Fibroblast of skin of abdomen (primary cell): ENCODE measurements around the gene GPR183. TPM values are rescaled to one million over a fixed set of nuclear protein-coding genes. Genes with fewer than 3 reads are reported as not detected.

Experiments
- DNase-seq: peaks from one replicate; pipeline ENCODE4 v3.0.0-alpha.2; 2013
- polyA plus RNA-seq, 2 experiments: library from polyadenylated mRNA; unstranded; fragments of 120-200 nt; gene quantifications; one replicate each; pipeline ENCODE4 v1.2.1, GENCODE V29; 2013; ENCODE audit not compliant: insufficient read length in 2 of 2

Gene GPR183, protein sequence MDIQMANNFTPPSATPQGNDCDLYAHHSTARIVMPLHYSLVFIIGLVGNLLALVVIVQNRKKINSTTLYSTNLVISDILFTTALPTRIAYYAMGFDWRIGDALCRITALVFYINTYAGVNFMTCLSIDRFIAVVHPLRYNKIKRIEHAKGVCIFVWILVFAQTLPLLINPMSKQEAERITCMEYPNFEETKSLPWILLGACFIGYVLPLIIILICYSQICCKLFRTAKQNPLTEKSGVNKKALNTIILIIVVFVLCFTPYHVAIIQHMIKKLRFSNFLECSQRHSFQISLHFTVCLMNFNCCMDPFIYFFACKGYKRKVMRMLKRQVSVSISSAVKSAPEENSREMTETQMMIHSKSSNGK
- not detected for polyA plus RNA-seq (2013, experiment 1 of 2; ENCODE audit: insufficient read length)
- 0.07 TPM for polyA plus RNA-seq (2013, experiment 2 of 2; ENCODE audit: insufficient read length)

DNA sequence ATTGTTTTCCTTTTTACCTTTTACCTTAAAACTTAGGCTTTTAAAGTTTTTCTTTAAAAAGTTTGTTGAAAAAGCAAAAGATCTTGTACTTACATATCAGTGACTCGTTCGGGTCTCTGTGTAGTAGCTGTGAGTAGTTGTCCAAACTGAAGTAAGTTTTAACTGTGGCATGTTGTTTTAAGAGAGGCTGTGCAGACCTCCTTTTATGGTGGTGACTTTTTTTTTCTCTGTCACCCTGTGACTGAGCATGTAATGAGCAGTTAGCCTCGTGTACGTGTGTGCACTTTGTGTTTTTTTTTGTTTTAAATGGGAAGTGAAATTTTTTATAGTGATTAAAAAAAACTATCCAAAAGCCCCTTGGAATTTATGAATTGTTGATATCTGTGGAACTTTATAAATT is at the start of gene GPR183:
Gene GPR183, minus strand, starts transcription at position 153 of the 400 bp plus-strand sequence. CDS start 11,254 bp downstream, outside the sequence.
- no peak for DNase-seq

DNA sequence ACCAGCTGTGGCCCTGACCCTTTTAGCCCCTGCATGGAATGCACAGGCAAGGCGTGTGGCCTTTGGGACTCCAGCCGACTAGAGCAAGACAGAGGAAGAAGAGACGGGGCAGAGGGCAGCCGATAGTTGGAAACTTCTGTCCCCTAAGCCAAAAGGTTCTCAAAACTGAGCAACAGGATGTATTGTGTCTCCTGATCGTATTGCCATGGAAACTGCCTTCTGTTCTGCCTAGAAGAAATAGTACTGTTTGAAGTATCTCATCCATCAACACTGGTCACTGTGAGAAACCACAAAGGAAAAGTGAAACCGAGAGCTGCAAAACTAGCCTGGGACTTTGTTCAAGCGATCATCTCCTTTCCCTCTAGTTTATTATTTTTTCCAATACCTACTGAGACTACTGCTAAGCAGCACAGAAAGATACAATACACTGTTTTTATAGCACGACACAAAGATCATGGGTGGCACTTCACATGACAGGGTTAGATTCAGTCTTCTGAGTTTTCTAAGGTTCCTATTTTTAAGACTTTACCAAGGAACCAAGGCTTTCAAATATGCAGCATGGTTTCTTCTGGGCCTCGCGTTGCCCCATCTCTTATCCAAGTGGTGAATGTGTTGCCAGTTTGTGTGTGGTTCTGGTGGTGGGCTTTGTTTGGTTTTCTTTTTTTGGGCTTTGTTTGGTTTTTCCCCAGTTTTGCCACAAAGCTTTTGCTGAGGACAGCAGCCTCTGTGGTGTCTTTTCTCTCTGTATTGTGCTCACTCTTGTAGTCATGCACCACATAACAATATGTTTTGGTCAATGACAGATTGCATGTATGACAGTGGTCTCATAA is 49.3 kb upstream of the GPR183 start:
- peak; percentile 76 for DNase-seq

DNA sequence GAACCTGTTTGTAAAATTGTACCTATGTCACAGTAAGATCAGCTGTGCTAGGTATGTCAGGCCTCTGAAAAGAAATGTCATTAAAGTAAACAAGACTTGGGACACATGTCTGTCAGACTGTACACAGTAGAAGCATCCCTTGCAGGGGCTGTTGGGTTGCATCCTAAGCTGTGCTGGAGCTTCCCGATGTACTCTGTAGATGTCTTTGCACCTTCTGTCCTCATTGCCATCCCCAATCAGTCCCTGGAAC is 48.7 kb upstream of the GPR183 start:
- DNase-seq = no peak

DNA sequence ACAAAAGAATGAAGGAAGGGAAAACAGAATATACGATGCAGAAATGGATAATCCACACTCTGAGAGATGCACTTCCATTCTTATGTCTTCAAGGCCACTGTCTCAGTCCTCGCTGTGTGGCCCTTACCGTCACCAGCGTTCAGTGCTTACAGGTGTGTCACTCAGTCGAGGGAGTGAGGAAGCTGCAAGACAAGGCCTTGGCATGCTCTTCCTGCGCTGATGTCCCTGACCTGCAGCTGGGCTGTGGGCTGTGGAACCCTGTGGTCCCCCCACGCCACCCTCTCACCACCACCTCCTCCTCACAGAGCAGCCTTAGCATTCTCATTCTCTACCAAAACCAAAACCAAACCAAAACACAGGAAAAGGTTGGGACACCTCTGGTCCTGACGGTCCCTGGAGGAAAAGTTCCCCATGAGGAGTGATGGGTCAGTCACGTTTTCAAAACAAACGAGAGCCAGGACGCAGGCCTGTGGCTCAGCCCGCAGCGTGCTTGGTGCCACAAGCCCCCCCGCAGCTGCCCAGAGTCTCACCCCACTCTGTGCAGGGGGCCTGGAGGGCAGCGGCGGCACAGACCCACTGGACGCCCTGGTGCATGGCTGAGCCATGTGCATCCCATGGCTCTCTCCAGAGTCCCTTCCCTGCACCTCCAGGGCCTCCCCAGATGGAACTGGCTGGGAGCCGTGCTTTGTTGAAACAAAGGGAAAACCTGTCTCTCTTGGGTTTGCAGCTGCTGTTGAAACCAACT is 48.2 kb upstream of the GPR183 start:
- DNase-seq = no peak

DNA sequence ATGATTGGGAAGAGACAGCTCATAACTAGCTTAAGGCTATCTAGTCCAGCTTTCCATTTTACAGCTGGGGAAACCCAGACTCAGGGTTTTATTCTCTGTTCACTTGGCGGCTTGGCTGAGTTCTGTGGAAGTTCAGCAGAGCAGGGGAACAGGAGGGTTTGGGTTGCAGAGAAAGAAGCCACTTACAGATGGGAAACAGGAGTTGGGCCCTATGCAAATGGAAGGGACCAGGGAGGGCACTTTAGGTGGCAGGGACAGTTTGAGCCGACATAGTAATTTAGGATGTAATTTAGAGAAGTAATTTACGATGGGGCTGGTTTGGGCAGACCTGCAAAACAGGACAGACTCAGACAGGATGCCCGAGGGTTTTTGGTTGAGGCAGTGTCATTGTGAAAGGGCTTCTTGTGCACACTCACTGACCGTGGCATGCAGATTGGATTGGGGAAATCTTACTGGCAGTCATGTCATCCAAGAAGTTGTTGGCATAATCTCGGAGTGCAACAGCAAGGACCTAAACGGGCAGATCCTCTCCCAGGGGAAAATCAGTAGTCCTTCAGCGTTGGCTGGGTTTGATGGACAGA is 47.3 kb upstream of the GPR183 start:
- DNase-seq = no peak

DNA sequence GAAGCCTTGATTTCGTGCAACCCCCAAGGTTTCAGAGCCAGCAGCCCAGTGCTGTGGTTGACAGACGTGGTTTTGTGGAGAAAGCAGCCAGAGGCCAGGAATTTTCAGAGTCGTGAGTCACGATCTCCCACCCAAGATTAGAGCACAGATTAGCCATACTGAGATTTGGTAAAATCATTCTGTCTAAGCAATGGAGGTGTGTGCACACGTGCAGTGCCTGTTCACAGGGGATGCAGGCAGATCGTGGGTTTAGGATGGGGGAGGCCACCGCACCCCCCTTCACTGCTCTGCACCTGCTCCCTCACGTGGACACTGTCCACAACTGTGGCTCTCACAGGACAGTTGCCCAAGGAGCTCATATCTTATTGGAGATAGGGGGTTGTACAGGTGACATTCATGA is 46.6 kb upstream of the GPR183 start:
- peak; percentile 71 for DNase-seq

DNA sequence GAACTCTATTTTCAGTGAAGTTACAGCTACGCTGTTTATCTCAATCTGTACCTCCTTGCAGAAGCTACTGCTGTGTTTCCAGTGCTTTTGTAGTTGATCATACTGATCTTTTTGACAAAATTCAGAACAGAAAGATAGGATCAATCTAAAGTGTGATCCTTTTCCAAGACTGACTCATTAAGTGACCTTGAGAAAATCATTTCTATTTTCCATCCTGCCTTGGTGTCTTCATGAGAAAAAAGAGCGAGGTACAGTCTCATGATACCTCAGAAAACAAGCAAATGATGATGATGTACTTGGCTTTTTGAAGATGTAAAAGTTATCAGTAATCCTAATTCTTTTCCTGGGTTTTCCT is 46.0 kb upstream of the GPR183 start:
- no peak for DNase-seq

DNA sequence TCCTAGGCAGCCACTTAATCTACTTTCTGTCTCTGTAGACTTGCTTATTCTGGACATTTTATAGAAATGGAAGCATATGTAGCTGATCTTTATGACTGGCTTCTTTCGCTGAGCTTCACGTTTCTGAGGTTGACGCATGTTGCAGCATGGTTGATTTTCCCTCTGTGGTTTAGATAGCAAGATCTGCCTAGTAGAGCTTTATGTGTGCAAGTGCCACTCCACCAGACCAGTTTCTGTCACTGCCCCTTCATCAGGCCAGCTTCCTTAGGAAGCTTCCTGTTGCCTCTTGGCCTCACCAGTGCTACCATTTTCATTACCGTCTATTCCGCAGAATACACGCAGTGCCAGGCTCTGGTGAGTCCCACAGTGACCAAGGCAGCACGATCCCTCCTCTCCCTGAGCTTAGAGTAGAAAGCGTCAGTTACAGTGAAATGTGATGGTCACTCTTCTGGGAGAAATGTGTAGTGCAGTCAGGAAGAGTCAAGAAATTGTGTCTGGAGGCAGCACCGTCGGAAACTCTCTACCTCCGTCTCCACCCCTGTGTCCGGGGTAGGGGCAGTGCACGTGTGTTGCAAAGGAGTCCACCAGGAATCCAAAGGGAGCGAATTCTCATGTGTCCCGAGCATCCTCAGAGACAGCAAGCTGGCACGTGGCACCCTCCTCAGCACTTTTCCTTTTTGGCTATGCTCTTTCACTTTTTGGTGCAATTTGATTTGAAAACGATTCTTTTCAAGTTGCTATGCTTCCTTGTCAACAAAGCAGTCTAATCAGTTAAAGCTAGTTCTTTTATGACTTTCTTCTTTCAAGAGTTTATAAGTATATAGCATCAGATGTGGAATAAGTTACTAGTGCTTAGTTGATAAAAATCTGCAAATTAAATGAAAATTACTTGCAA is 45.4 kb upstream of the GPR183 start:
- DNase-seq = no peak

DNA sequence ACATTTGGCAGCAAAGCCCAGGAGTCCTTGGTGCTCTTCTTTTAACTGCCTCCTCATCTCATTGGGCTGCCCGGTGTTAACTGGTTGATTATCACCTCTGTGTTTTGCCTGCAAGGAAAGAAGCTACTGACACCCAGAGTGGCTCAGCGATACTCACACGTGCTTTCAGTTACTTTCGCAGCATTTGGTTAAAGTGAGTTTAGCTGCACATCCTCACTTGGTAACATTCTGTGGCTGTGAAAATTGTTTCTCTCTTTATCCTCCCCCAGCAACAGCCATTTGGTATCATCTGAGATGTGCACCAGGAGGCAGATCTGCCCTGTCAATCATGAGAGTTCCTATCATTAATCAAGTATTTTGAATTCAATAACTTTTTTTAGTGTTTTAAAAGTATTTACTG is 44.6 kb upstream of the GPR183 start:
- DNase-seq = no peak

DNA sequence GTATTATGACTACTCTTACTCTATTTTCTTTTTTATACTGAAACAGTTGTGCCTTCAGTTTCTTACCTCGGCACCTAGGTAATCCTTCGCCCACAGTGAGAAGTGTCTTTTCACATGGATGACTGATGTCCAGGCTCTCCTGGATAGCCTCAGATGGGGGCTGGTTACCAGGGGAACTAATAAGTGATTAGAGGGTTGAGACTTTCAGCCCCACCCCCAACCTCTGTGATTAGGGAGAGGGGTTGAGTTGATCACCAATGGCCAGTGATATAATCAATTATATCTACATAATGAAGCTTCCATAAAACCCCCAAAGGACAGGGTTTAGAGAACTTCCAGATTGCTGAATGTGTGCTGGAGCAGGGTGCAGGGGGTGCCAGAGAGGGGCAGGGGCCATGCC is 43.0 kb upstream of the GPR183 start:
- DNase-seq = no peak

DNA sequence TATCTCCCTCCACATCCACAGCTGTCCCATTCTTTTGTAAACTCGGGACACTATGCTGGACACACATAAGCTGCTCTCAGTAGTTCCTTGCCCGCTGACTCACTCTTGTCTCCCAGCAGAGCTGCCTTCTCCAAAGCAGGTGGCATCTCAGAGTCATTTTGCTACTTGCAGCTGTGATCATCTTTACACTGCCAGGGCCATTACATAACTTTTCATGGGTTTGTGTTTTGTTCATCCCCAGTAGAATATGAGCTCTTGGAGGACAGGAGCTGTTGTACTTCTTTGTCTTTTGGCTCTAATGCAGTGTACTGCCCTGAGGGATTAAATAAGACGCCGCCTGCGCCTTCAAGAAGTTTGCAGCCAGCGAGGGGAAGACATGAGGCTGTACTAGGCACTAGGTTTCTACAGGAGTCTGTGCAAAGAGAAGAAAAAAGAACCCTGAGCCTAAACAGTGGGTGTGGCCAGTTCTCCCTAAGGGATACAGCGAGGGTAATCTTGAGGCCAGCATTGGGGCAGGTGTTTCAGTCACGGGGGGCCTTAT is 40.8 kb upstream of the GPR183 start:
- DNase-seq = no peak

DNA sequence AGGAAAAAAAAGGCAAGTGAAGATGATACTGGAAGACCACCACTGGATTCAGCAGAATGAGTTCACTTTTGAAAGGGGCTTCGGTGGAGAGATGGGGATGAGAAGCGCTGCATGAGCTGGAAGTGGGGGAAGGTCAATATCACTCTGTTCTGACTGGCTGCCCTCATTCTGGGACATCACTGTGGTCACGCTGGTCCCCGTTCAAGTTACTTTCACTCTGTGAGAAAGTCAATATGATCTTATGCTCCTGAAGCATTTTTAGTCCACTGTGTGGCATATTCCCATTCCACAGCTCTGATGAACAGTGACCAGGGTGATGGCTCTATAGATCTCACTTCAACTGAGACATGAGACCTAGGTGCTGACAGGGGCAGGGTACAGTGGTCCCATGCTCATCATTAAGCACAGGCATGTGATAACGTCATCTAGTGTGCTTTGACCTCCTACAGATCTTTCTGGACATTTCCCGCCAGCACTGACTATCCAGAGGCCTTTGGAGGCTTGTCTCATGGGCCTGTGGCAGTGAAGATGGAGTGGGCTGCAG is 40.2 kb upstream of the GPR183 start:
- no peak for DNase-seq

DNA sequence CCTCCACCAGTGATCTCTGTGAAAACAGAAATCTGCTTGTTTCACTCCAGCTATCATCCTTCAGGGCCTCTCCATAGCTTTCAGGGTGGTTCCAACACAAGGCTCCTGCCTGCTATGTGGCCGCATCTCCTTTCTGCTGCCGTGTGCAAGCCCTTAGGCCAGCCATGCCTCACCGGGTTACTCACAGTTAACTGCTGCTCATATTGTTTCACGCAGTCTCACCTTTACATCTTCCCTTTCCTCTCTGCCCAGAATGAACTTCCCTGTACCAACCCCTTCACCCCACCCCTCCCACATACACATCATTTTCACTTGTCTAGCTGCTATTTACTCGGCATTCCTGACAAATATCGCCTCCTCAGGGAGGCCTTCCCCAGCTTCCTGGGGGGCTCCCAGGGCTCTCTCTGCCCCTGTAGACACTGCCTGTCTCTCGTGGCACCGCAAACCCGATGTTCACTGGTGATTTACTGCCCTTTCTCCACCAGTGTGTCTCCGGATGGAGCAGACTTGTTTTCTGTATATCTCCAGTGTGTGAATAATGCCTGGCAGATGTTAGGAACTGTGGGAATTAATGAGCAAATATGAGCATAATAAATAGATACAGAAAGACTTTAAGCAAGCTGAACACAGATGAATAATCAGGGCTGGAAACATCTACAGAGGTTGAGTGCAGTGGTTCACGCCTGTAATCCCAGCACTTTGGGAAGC is 39.3 kb upstream of the GPR183 start:
- DNase-seq = peak; percentile 67

DNA sequence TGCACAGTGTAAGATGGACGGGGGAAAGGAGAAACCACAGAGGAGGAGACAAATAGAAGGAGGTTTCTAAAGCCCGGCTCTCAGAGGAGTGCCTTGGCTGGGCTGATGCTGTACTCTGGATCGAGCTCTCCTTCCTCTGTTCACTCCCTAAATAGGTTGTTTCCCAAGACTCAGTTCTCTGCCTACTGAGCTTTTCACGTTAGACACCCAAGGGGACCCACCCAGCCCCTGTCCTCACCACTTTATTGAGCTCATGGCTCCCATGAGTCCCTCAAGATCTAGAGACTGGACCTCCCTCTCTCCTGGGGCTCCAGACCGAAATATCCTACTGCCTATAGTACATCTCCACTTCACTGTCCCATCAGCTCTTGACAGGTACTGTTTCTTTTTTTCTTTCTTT is 38.1 kb upstream of the GPR183 start:
- DNase-seq = no peak

DNA sequence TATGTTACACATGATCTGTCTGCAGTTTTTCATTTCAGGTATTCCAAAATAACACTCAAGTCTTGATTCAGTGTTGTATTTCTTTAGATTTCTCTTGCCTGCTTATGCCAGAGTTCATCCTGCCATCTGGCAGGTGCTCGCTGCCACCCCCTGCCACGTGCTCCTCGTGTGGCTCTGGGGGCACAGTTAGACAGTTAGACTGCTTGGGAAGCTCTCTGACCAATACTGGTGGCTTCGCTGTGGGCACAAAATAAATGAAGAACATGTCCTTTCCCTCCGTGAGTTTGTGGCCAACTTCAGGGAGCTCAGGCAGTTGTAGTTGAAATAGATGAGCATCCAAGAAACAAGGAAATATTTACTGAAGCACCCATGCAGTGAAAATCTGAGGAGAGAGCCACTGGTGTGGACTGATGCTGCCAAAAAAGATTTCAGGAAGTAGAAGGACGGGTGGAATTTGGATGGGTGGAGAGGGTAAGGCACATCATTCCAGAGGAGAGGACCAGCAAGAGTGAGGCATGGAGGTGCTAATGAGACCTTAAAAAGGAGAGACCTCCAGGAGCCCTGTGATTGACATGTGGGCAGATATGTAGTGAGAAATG is 37.5 kb upstream of the GPR183 start:
- DNase-seq = no peak

DNA sequence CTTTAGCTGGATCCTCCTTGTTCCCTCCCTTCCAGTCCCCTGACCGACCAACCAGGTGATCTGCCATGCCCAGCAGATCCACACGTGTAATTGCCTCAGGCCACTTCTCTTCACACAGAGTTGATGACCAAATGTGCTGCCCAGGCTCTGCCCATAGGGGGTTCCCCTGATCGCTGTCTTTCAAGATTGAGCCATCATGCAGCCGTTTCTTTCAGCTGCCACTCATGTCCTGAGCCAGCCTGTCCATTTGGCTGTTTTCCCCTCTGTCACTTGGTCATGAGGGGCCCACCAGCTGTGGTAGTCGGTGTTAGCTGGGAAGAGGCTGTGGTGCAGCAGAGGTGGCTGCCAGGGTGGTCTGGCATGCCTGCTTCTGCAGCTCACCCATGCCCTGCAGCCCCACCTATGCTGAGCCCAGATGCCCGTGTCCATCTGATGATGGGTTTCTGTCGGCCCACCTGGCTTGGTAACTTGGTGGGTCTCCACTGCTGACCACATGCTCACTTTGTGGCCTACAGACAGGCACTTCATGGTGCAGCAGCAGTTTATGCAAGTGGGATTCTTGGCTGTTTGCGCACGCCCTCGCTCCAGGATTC is 35.6 kb upstream of the GPR183 start:
- DNase-seq = no peak

DNA sequence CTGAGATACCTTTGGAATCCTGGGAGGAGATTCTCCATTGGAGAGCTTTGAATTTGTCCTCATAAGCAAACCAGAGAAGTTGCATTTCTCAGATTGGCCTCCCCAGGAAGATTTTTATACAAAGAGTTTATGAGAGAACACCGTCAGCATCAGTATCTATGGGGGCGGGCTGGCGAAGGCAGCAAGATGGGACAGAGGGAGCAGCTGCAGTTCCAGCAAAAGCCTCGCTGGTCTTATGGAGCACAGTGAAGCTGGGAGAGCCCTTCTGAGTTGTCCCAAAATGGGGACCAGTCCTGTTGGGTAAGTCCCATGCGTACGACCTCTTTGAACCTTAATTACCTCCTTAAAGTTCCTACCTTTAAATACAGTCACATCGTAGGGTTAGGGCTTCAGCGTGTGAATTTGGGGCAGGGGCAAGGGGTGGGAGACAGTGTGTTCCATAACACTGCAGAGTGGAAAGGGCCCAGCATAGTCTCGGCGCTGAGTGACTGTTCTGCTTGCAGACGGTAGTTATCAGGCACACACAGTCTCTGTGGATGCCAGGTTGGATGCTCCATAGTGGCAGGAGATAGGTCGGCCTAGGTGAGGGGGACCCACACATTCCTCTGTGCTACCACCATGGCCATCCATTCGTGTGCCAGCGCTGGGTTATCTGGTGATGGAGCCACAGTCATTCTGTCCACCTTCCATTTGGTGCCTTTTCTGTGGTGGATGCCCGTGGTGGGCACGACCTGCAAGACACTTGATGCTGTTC is 34.9 kb upstream of the GPR183 start:
- no peak for DNase-seq

DNA sequence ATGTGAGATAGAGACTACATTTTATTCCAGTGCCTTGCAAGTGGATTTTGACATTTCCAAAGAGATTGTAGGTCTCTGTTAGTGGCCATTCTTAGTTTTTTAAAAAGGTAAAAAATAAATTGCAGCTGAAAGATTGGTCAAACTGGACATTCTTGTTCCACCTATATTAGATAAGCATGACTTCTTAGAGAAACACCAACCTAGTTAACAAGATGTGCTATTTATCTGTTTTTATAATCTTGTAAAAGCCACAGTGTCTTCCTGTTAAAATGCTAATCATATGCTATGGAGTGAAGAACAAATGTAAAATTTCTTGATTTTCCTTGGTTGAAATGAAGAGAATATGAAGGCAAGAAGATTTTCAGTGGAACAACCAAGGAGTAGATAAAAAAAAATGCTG is 33.4 kb upstream of the GPR183 start:
- no peak for DNase-seq

DNA sequence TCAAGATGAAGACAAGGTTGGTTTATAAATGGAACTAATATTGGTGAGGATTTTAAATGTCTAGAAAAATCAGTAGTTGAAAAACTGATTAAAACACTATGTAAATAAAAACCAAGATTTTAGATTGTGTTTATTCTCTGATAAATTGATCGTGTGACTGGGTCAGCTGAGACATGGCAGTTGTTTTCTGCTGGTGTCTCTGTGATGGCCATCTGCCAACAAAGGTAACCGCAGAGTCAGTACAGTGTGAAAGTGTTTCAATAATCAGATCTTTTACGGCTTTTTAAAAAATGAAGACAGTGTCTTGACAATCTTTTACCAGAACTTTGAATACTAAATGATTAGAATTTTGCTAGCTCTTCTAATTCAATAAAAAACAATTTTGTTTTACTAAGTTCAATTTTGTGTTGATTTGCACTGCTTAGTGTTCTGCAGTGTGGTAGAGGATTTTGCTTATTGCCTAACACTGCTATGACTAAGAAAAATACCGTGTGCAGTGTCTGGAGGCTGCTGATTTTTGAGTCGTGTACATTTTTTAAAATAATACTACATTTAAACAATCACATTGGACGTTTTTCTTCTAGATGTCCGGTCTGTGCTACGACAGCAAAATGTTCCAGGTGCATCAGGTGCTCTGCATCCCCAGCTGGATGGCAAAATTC is 32.7 kb upstream of the GPR183 start:
- no peak for DNase-seq
